GM19035 (cell line): Measurements from ENCODE around the gene PWWP2B.

ENCODE experiments used
- ATAC-seq: cut with Tn5 transposase; IDR thresholded peaks from one replicate; pipeline ENCODE4 v1.9.1; 2021; ENCODE audit not compliant: unreplicated experiment

The PWWP2B gene

DNA sequence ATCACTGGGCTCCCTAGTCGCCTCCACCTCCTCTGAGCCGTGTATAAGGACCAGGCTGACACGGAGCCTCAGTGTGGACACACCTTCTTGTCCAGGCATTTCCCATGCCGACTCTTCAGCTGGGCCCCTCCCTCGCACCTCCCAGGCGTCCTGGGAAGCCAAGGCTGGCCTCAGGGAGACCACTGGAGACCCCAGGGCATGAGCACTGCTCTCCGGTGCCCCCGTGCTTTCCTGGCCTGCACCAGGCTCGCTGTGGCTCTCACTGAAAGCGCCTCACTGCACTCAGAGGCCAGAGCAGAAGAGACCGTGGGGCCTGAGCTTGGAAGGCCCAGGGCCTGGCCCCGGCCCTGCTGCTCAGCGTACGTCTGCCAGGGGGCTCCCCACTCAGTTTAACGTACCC is 33.6 kb upstream of the PWWP2B start:
- ATAC-seq = no peak

DNA sequence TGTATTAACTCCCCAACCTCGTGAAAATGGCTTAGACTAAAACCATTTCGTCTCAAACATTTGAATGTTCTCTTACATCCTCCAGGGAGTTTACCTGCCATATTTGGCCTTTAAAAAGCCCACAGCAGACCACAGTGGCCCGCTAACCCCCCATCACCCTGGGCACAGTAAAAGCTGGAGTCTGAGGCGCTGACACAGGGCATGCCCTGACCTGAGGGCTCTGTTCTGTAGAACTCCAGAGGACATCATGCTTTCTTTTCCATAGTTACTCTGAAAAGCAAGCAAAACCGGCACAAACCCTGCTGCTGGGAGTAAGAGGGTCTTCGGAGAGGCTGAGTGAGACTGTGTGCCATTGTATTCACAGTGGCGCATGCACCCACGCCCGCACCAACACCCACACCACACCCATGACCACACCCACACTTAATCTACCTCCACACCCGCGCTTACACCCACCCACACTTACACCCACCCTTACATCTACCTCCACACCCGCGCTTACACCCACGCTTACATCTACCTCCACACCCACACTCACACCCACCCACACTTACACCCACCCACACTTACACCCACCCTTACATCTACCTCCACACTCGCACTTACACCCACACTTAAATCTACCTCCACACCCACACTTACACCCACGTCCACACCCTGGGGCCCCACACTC is 32.9 kb upstream of the PWWP2B start:
- no peak for ATAC-seq

DNA sequence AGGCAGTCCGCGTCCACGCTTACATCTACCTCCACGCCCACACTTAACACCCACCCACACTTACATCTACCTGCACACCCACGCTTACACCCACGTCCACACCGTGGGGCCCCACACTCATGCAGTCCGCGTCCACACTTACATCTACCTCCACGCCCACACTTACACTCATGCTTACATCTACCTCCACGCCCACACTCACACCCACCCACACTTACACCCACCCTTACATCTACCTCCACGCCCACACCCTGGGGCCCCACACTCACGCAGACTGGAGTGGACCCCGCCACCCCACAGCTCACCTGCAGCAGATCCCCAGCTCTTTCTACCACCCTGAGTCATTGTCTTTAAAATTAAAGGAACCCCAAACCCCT is 32.4 kb upstream of the PWWP2B start:
- ATAC-seq = no peak

GRCh38 chr10:132365102-132365501 is 31.9 kb upstream of the PWWP2B start:
- no peak for ATAC-seq

- ATAC-seq = no peak
These were observed 31.0 kb upstream of the PWWP2B start for GRCh38 chr10:132366006-132366405.

GRCh38 chr10:132366499-132366898 is 30.5 kb upstream of the PWWP2B start:
- no peak for ATAC-seq

DNA sequence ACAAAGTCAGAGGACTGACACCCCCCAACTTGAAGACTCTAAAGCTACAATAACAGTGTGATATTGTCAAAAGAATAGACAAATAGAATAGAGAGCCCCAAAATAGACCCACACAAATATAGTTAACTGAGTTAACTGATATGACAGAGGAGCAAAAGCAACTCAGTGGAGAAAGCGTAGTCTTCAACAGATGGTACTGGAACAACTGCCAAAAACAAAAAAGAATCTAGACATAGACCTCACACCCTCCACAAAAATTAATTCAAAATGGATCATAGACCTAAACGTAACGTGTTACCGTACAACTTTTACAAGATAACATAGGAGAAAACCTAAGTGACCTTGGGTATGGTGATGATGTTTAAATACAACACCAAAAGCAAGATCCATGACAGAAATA is 28.6 kb upstream of the PWWP2B start:
- ATAC-seq = no peak

GRCh38 chr10:132368881-132369635 is 27.9 kb upstream of the PWWP2B start:
- ATAC-seq = no peak

DNA sequence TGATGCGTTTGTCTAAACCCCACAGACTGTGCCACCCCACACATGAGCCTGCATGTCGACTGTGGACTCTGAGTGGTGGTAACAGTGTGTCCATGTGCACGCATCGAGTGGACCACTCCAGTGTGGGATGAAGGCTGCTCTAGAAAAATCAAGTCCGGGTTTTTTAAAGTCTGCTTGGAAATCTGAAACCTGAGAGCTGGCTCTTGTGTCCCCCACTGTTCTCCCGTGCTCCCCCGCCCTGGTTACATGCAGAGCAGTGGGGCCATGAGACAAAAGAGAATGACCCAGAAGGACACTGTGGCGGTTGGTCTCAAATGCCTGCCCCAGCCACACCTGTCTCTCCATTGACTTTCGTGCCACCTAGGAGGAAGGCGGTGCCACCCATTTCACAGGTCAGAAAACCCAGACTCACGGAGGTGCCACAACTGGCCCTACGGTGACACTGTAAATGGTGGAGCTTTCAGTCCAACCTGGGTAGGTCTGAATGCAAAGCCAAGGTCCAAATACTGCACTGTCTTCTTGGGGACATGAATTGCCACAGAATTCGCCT is 27.3 kb upstream of the PWWP2B start:
- ATAC-seq = no peak

DNA sequence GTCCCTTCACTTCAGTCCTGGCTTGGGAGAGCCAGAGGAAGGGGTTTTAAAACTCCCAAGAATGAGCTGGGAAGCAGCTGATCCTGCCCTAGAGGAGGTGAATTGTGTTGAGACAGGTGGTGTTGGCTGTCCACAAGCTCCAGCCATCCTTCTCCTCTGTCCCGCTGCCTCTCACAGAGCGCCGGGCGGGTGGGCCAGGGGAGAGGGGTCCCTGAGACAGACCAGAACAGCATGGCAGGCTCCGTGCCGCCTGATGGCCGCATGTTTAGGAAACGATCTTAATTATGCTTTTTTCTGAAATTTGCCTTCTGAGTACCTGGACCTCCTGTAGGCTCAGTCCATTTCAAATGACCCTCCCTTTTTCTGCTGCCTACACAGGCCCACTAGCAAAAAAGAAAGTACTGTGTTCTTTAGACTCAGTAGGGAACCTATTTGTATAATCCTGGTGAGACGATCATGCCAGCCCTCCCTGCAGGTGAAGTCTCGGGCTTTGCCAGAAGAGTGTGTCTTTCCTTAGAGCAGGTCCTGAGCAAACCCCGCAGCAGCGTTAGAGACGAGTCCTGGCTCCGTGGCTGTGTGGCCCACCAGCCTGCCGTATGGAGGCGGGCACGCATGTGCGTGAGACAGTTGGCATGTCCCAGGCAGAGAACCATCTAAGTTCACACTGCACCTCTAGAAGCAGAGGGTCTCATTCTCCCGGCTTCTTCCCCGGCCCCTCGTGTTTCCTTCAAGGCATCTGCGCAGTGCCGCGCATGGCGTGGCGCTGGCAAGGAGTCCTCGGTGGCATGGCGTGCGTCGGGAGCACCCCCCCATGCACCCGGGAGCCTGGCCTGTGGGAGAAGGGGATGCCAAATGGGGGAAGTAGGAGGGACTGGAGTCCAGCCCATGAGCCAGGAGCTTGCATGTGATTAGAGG is 26.3 kb upstream of the PWWP2B start:
- ATAC-seq = no peak

DNA sequence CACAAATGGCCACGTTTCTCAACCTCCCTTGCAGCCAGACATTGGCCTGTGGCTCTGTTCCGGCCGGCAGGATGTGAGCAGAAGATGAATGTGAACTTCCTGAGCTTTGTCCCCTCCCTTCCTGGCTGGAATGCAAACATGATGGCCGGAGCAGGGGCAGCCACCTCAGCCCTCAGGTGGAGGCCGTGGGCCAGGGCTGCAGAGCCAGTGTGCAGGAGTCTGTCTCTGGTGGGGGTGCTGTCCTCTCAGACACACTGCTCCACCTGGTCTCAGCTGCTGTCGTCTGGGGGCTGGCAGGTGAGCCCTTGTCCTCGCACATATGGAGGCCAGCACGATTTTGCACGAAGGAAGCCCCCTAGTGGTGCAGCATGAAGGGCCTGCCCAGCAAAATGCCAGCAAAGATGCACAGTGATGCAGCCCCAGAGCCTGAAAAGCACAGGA is 25.3 kb upstream of the PWWP2B start:
- no peak for ATAC-seq

GRCh38 chr10:132372516-132373095 is 24.4 kb upstream of the PWWP2B start:
- ATAC-seq = no peak

DNA sequence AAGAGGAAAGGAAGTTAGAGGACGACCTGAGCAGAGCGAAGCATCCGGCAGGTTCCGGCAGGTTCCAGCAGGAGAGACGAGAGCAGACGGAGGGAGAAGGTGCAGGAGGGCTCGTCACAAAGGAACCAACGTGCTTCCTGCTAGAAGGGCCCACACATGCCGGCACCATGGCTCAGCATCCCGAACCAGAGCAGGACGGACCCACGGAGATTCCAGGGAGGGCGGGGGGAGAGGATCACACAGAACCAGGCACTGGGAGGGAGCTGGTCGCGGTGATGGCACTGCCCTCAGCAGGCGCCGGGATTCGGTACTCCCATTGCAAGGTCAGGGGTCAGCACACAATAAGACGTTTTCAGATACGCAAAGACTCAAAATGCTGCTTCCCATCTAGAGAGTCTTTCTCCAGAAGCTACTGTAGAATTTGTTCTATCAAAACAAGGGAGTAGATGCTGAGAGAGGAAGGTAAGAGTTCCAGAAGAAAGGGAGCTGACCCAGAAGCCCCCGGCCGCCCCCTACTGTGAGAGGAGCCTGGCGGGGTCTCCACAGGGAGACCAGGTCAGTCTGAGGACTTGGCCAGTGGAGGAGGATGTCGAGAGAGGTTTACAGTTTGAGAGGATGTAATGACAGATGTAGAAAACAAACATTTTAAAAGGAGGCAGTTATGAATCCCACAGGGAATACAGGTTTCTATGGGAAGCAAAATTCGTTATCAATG is 23.6 kb upstream of the PWWP2B start:
- ATAC-seq = no peak

DNA sequence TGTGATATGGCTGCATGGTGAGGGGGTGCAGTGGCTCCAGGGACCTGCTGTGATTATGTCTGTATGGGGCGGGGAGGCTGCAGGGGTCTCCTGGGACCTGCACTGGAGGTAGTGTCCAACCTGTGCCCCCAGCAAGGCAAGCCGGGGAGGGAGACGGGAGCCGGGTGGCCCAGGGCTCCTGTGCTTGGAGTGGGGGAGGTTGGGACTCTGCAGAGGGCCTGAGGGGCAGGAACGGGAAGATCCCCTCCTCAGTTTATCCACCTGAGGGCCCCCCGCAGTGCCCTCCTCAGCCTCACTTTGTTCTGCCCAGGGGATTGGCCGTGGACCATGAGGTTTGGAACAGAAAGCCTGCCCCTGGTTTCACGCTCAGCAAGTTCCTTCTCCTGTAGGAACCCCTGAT is 22.8 kb upstream of the PWWP2B start:
- no peak for ATAC-seq

- no peak for ATAC-seq
These were observed 22.4 kb upstream of the PWWP2B start for GRCh38 chr10:132374612-132375011.

DNA sequence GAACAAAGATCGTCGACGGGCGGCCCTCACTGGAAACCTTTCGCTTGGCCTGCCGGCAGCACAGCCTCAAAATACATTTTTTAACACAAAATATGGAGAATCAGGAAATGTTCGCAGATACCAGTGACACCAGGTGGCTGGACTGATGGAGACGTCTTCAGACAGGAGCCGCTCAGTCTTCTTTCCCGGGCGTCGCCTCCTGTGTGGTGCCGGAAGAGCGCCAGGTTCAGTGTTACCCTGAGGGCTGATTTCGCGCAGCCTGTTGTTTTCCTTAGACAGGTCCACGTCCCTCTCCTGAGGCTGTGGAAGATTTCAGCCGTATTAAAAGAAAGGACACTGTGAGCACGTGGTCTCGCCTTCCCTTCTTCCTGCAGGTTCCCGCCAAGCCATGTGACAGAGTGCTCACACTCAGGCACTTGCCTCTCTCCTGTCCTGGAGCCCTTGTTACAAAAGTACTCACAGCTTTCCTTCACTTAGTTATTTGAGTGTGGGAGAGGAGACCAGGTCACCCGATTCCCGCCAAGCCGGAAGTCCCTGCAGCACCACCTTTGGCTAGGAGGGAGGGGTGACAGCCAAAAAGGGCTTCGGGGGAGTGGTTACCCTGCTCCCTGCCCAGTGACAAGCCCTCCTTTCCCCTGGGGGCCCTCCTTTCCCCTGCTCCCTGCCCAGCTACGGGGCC is 21.7 kb upstream of the PWWP2B start:
- no peak for ATAC-seq

DNA sequence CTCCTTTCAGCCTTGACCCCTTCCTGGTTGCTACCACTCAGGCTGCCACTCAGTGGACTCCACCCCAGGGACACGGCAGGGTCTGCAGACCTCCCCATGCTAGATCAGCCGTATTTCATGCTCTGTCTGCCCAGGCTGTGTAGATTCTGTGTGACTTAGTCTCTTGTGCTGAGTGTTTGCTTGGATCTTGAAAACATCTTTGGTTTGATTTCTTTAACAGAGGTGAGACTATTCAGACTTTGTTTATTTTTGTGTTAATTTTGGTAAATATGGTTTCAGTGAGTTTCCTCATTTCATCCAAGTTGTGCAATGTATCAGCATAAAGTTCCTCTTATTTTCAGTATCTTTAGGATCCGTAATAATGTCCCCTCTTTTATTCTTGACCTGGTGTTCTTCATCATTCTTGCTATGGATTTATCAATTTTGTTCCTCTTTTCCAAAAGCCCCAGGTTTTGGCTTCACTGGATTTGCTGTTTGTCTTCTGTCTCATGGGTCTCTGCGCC is 21.2 kb upstream of the PWWP2B start:
- ATAC-seq = no peak

- no peak for ATAC-seq
These were observed 20.6 kb upstream of the PWWP2B start for GRCh38 chr10:132376394-132376851.

- ATAC-seq = no peak
These were observed 19.7 kb upstream of the PWWP2B start for GRCh38 chr10:132377326-132377725.
